H1 (cell line): Measurements from ENCODE around the gene TENT4B. TPM values are rescaled to one million over a fixed set of nuclear protein-coding genes. Genes with fewer than 3 reads are reported as not detected.
A peak's percentile ranks its signal among the peaks of the same experiment; 100 is the strongest.

Experiments
- CTCF ChIA-PET: fragments of 300-600 bp; sonication (Branson Sonifier 250); formaldehyde crosslinking; loops from one replicate; lab custom pipeline; 2021; ENCODE audit not compliant: partially characterized antibody; lab: Charles Lee
- POLR2A ChIA-PET: fragments of 300-600 bp; sonication (Branson Sonifier 250); formaldehyde crosslinking; loops from one replicate; lab custom pipeline; 2021; ENCODE audit warnings: inconsistent platforms; ENCODE audit not compliant: partially characterized antibody; lab: Charles Lee
- DNase-seq, 2 experiments: peaks; one replicate each; pipeline versions ENCODE4 v3.0.0 to v3.0.0-alpha.2; 2010 to 2022; ENCODE audit warnings: low spot score in 2 of 2, low read depth in 1 of 2, mixed read lengths in 1 of 2
- FAIRE-seq: peaks from 2 replicates; lab custom pipeline; 2011; peaks lifted over from hg19 to GRCh38; lab: Jason Lieb, UNC
- H2AFZ ChIP-seq: 2 replicates; pipeline ENCODE4 v1.8.1; 2012; ENCODE audit warnings: low read length, inconsistent platforms
- H2AK5ac ChIP-seq: 2 replicates; pipeline ENCODE4 v1.6.1; 2013; ENCODE audit warnings: low read depth, low read length
- H2BK120ac ChIP-seq: replicated peaks from 2 replicates; pipeline ENCODE3; 2013; ENCODE audit warnings: low read depth, low read length, inconsistent platforms
- H2BK12ac ChIP-seq: 2 replicates; pipeline ENCODE4 v1.6.1; 2013; ENCODE audit warnings: low read depth, low read length
- H2BK15ac ChIP-seq: 2 replicates; pipeline ENCODE4 v1.6.1; 2013; ENCODE audit warnings: low read length
- H2BK20ac ChIP-seq: 2 replicates; pipeline ENCODE4 v1.6.1; 2013; ENCODE audit warnings: low read length
- H2BK5ac ChIP-seq: 2 replicates; pipeline ENCODE4 v1.6.1; 2013; ENCODE audit warnings: low read depth, low read length
- H3K14ac ChIP-seq: 2 replicates; pipeline ENCODE4 v1.6.1; 2013; ENCODE audit warnings: inconsistent platforms; ENCODE audit not compliant: insufficient read length
- H3K18ac ChIP-seq: 2 replicates; pipeline ENCODE4 v1.6.1; 2013; ENCODE audit warnings: low read length; ENCODE audit errors: extremely low read depth
- H3K23ac ChIP-seq: 2 replicates; pipeline ENCODE4 v1.6.1; 2013; ENCODE audit warnings: inconsistent platforms; ENCODE audit not compliant: insufficient read length
- H3K23me2 ChIP-seq: 2 replicates; pipeline ENCODE4 v1.6.1; 2013; ENCODE audit warnings: low read depth, low read length
- H3K27ac ChIP-seq: 2 replicates; pipeline ENCODE4 v1.6.1; 2011; ENCODE audit warnings: low read depth, low read length, inconsistent platforms
- H3K27me3 ChIP-seq, 4 experiments: replicated peaks in 1 of 4; 1 replicate in 1 of 4; 2 replicates in 3 of 4; pipeline versions ENCODE4 v1.6.1 to v1.8.1; 2011 to 2013; ENCODE audit warnings: low read length in 3 of 4, mild to moderate bottlenecking in 3 of 4, inconsistent platforms in 2 of 4, mixed read lengths in 2 of 4, moderate library complexity in 1 of 4; ENCODE audit not compliant: control insufficient read depth in 3 of 4, insufficient read depth in 3 of 4; ENCODE audit errors: extremely low read depth in 1 of 4
- H3K36me3 ChIP-seq, 4 experiments: 2 replicates each; pipeline versions ENCODE4 v1.6.1 to v1.8.1; 2011 to 2013; ENCODE audit warnings: mild to moderate bottlenecking in 4 of 4, low read length in 3 of 4, moderate library complexity in 2 of 4, control low read depth in 1 of 4, inconsistent platforms in 1 of 4; ENCODE audit not compliant: insufficient read depth in 4 of 4, control insufficient read depth in 2 of 4
- H3K4ac ChIP-seq: replicated peaks from 2 replicates; pipeline ENCODE3; 2013; ENCODE audit warnings: low read length, low read depth, mixed read lengths, inconsistent platforms; ENCODE audit not compliant: insufficient read length
- H3K4me1 ChIP-seq, 4 experiments: replicated peaks in 1 of 4; 1 replicate in 1 of 4; 2 replicates in 3 of 4; pipeline versions ENCODE4 v1.6.1 to v1.8.1; 2011 to 2013; ENCODE audit warnings: low read length in 3 of 4, inconsistent platforms in 2 of 4, mixed read lengths in 1 of 4; ENCODE audit not compliant: insufficient read depth in 4 of 4, control insufficient read depth in 3 of 4
- H3K4me2 ChIP-seq, 2 experiments: 2 replicates each; pipeline versions ENCODE4 v1.6.1 to v1.8.1; 2011 to 2013; ENCODE audit warnings: low read depth in 2 of 2, low read length in 2 of 2, control low read depth in 1 of 2, inconsistent platforms in 1 of 2, mild to moderate bottlenecking in 1 of 2; ENCODE audit not compliant: insufficient read depth in 1 of 2
- H3K4me3 ChIP-seq, 4 experiments: fragments of 200-600, 300-600 bp in 1 of 4; sonication (generic), shearing (Covaris generic), sonication (Bioruptor Twin) in 1 of 4; 2 replicates each; pipeline versions ENCODE4 v1.5.1 to v1.8.1; 2011 to 2016; ENCODE audit warnings: low read length in 4 of 4, low read depth in 3 of 4, control low read depth in 2 of 4, inconsistent platforms in 2 of 4, mild to moderate bottlenecking in 2 of 4, mixed read lengths in 1 of 4, moderate library complexity in 1 of 4; ENCODE audit not compliant: insufficient read depth in 2 of 4; ENCODE audit errors: extremely low read depth in 1 of 4
- H3K56ac ChIP-seq: replicated peaks from 2 replicates; pipeline ENCODE3; 2013; ENCODE audit warnings: low read depth, mild to moderate bottlenecking, mixed read lengths, low read length, inconsistent platforms; ENCODE audit not compliant: insufficient read length
- H3K79me1 ChIP-seq: 2 replicates; pipeline ENCODE4 v1.6.1; 2013; ENCODE audit warnings: low read depth, low read length, control low read depth
- H3K79me2 ChIP-seq, 2 experiments: 2 replicates each; pipeline versions ENCODE4 v1.6.1 to v1.8.1; 2012 to 2013; ENCODE audit warnings: low read length in 2 of 2, mild to moderate bottlenecking in 2 of 2, inconsistent platforms in 1 of 2; ENCODE audit not compliant: insufficient read depth in 2 of 2, control insufficient read depth in 1 of 2
- H3K9ac ChIP-seq, 4 experiments: replicated peaks in 1 of 4; 1 replicate in 1 of 4; 2 replicates in 3 of 4; pipeline versions ENCODE4 v1.6.1 to v1.8.1; 2011 to 2013; ENCODE audit warnings: low read depth in 3 of 4, low read length in 3 of 4, control low read depth in 2 of 4, mild to moderate bottlenecking in 2 of 4, moderate library complexity in 2 of 4, inconsistent platforms in 1 of 4; ENCODE audit errors: extremely low read depth in 1 of 4
- H3K9me3 ChIP-seq, 2 experiments: 2 replicates each; pipeline versions ENCODE4 v1.6.1 to v1.8.1; 2012 to 2013; ENCODE audit warnings: mild to moderate bottlenecking in 2 of 2, moderate library complexity in 2 of 2, control low read depth in 1 of 2, inconsistent platforms in 1 of 2, low read depth in 1 of 2, low read length in 1 of 2, mixed read lengths in 1 of 2; ENCODE audit not compliant: insufficient read depth in 2 of 2
- H4K20me1 ChIP-seq, 2 experiments: replicated peaks in 1 of 2; 2 replicates each; pipeline versions ENCODE3 to v1.8.1; 2011 to 2013; ENCODE audit warnings: inconsistent platforms in 2 of 2, low read length in 2 of 2, mild to moderate bottlenecking in 1 of 2; ENCODE audit not compliant: insufficient read depth in 2 of 2, control insufficient read depth in 1 of 2
- H4K5ac ChIP-seq: 2 replicates; pipeline ENCODE4 v1.6.1; 2013; ENCODE audit warnings: low read length, low read depth, mixed read lengths, inconsistent platforms; ENCODE audit not compliant: insufficient read length
- H4K8ac ChIP-seq: 2 replicates; pipeline ENCODE4 v1.8.0; 2013; ENCODE audit warnings: mild to moderate bottlenecking, moderate library complexity, low read length, inconsistent platforms; ENCODE audit not compliant: insufficient read depth; ENCODE audit errors: extremely low read depth
- H4K91ac ChIP-seq: replicated peaks from 2 replicates; pipeline ENCODE3; 2013; ENCODE audit warnings: low read length, mixed read lengths, inconsistent platforms; ENCODE audit not compliant: insufficient read length
- ASH2L ChIP-seq: fragments of 200-600, 300-600 bp; sonication (generic); IDR thresholded peaks from one replicate; pipeline ENCODE4 v1.7.1; 2017; ENCODE audit warnings: low read length
- BCL11A ChIP-seq, 2 experiments: IDR thresholded peaks; one replicate each; pipeline ENCODE4 v1.6.1; 2011; ENCODE audit warnings: low read depth in 2 of 2, low read length in 2 of 2, mild to moderate bottlenecking in 2 of 2
- BRCA1 ChIP-seq: IDR thresholded peaks from 2 replicates; pipeline ENCODE4 v1.6.1; 2012; ENCODE audit warnings: low read depth, low read length, improper control_type of control experiment
- CREB1 ChIP-seq: IDR thresholded peaks from 2 replicates; pipeline ENCODE4 v1.6.1; 2012; ENCODE audit warnings: inconsistent platforms
- JUND ChIP-seq: IDR thresholded peaks from 2 replicates; pipeline ENCODE4 v1.6.1; 2011; ENCODE audit warnings: mild to moderate bottlenecking, improper control_type of control experiment, low read length
- POLR2AphosphoS5 ChIP-seq: IDR thresholded peaks from 2 replicates; pipeline ENCODE4 v1.6.1; 2011; ENCODE audit warnings: low read depth, low read length
- RFX5 ChIP-seq: IDR thresholded peaks from 2 replicates; pipeline ENCODE4 v1.6.1; 2011; ENCODE audit warnings: low read depth, low read length, improper control_type of control experiment, borderline replicate concordance
- RXRA ChIP-seq: IDR thresholded peaks from 2 replicates; pipeline ENCODE4 v1.6.1; 2011; ENCODE audit warnings: low read depth, mild to moderate bottlenecking, low read length, moderate library complexity; ENCODE audit not compliant: insufficient read depth
- SAP30 ChIP-seq: fragments of 300-600 bp; sonication (generic); IDR thresholded peaks from 2 replicates; pipeline ENCODE4 v1.7.1; 2012; ENCODE audit warnings: low read length, moderate library complexity, mild to moderate bottlenecking, inconsistent platforms; ENCODE audit not compliant: insufficient read depth, insufficient replicate concordance
- TAF7 ChIP-seq: optimal IDR thresholded peaks from 2 replicates; pipeline ENCODE3; 2011; ENCODE audit warnings: low read depth, mild to moderate bottlenecking, inconsistent platforms, low read length, moderate library complexity, borderline replicate concordance
- TCF12 ChIP-seq: IDR thresholded peaks from 2 replicates; pipeline ENCODE4 v1.6.1; 2011; ENCODE audit warnings: low read depth, mild to moderate bottlenecking, low read length
- YY1 ChIP-seq: IDR thresholded peaks from 2 replicates; pipeline ENCODE4 v1.6.1; 2011; ENCODE audit warnings: low read depth, mild to moderate bottlenecking, low read length
- WGBS, 2 experiments: shearing (Covaris generic) in 1 of 2; methylation state at CpG; one replicate each; pipeline versions ENCODE4 v1.1.6 to v1.1.7; 2013 to 2015; ENCODE audit warnings: low lambda C conversion rate in 2 of 2, mixed read lengths in 2 of 2, inconsistent platforms in 1 of 2, low coverage in 1 of 2, missing lambda C conversion rate in 1 of 2; ENCODE audit not compliant: insufficient replicate concordance in 2 of 2, insufficient coverage in 1 of 2, insufficient read length in 1 of 2; ENCODE audit errors: extremely low coverage in 1 of 2, missing lambda C conversion rate in 1 of 2; 5-methylcytosine and 5-hydroxymethylcytosine counted together
- polyA plus RNA-seq, 7 experiments: library from polyadenylated mRNA; depleted of rRNA in 3 of 7; stranded (reverse) in 5 of 7; unstranded in 2 of 7; fragments of >200 nt in 5 of 7; fragments of 200-250 nt in 2 of 7; gene quantifications; 1 replicate in 5 of 7; 2 replicates in 1 of 7; 4 replicates in 1 of 7; pipeline versions ENCODE4 v1.2.1 to v1.2.3, GENCODE V29; 2011 to 2013; ENCODE audit warnings: missing spikeins in 2 of 7, mixed read lengths in 2 of 7
- total RNA-seq: library from RNA; stranded (reverse); fragmentation: NEBNext Ultra II Directional; extraction: Animal tissue kit (Norgen Biotek cat#: 25700); gene quantifications from 2 replicates; pipeline ENCODE4 v1.2.1, GENCODE V29; 2021

The TENT4B gene
- total and polyA plus RNA-seq, 2 of the 8 experiments (the other 6 are each of a cell fraction or from before 2014, with no cell fraction given): 4.2 to 15.7 TPM

- no peak overlapping the region for H2AFZ ChIP-seq
- no peak overlapping the region for H2BK15ac ChIP-seq
- no peak overlapping the region for H3K14ac ChIP-seq
- DNase-seq (no peak), FAIRE-seq (no peak)
- H4K5ac ChIP-seq: no peak overlapping the region
- no peak overlapping the region for H3K4me3 ChIP-seq
- peaks cover 0 to 8% (median 3%) of the 10 kb centered on the region in 4 experiments; a peak in 6 of 7 replicates for H3K4me1 ChIP-seq
- no peaks in the 10 kb centered on the region for H3K9me3 ChIP-seq
- H3K18ac ChIP-seq: no peak overlapping the region
- H3K79me1 ChIP-seq: no peaks in the 10 kb centered on the region; the same call in 1 of the 2 replicates
- H3K23me2 ChIP-seq: no peaks in the 10 kb centered on the region
- no peak overlapping the region for H2BK120ac ChIP-seq
- no peak overlapping the region for H3K27ac ChIP-seq
- no peak overlapping the region for H2BK12ac ChIP-seq
- CTCF ChIA-PET: interaction anchor here (0.8 to 1.9 kb wide), 6 partner anchors 8 to 51 kb away, joined by 3 to 6 read pairs (median 3); no protein-coding TSS in a partner anchor
- WGBS, 2 experiments: 77% methylated on average over 9 of the region's 9 CpGs; no CpG with 5 or more reads in 1 of the 2 experiments
- POLR2A ChIA-PET: interaction anchor here (1.5 kb wide), 1 partner anchor 48 kb away, joined by 5 read pairs; no protein-coding TSS in a partner anchor
- no peak overlapping the region for H3K9ac ChIP-seq
- no peaks in the 10 kb centered on the region for H3K27me3 ChIP-seq
- no peak overlapping the region for H2BK5ac ChIP-seq
- peak overlapping the region; percentile 76; the same call in 1 of the 2 replicates for H4K8ac ChIP-seq
- H3K36me3 ChIP-seq: no peaks in the 10 kb centered on the region
- H3K79me2 ChIP-seq: no peaks in the 10 kb centered on the region
- H4K91ac ChIP-seq: no peak overlapping the region
- no peak overlapping the region for H2BK20ac ChIP-seq
- no peak overlapping the region for H3K4me2 ChIP-seq
- no peak overlapping the region for H3K23ac ChIP-seq
- no peak overlapping the region for H2AK5ac ChIP-seq
- no peak overlapping the region for H3K56ac ChIP-seq
- H3K4ac ChIP-seq: no peak overlapping the region
- H4K20me1 ChIP-seq: no peaks in the 10 kb centered on the region
- TF ChIP-seq ASH2L (no peak), RFX5 (no peak), BCL11A (IDR thresholded peaks at IDR 0.05; ENCODE audit: low read depth in 2 of 2, low read length in 2 of 2) (no peak), RXRA (no peak), POLR2AphosphoS5 (no peak), TAF7 (no peak), YY1 (no peak), BRCA1 (no peak), TCF12 (no peak), JUND (no peak), SAP30 (no peak), CREB1 (no peak)
These were observed 108.1 kb downstream of the TENT4B start for GRCh38 chr16:50261160-50261706.
